Activated CD8-positive, alpha-beta memory T cell treated with anti-CD3 and anti-CD28 coated beads for 1 hour (primary cell): Measurements from ENCODE around the gene CABCOCO1.

ENCODE experiments used
- DNase-seq, 2 donors: peaks; one replicate each; pipeline ENCODE4 v3.0.0-alpha.2; 2020; ENCODE audit warnings: low read depth in 1 of 2; ENCODE audit errors: extremely low read depth in 1 of 2

CABCOCO1 gene

DNA sequence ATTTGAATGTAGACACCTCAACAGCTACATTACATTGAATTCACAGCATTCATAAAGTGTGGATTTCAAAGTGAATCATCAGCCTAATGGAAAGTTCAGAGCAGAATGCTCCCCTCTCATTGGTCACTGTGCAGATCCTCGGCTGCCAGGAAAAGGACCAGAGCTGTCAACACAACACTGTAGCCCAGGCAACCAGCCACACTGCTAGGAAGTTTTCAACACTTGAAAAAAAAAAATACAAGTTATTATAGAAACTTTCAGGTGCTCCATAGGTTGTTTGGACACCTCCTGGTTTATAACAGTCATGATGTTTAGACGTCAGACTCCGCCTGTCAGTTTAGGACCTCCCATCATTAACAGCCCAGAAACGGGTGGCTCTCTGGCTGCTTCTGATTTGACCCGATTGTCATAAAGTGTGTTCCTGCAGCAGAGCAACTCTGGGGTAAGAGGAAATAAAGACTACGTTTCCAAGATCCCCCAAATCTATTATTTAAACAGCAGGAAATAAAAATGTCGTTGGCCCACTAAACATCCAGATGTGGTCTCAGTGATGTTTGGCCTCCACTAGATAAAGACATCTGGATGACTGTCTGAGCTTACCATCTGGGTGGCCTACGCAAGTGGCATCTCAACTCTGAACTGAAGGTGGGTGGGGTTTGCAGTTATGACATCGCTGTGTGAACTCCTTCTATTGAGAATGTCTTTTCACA lies 117.4 kb downstream of the CABCOCO1 start:
- no peak for DNase-seq

DNA sequence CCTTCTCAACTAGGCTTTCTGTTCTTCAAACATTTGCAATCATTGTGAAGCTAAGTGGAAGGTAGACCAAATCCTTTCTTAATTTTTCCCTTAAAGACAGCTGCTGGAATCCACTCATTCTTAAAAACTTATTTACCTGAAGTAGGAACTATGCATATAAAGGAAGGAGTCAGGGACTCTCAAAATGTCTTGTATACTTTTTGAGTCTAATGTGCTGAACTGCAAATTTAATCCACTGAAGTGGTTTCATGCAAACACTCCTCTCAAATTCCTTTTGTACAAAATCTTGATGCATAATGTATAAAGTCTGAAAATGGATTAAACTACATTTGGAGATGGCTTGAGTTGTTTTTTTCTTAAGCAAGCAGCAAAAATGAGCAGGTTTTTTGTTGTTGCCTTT lies 118.0 kb downstream of the CABCOCO1 start:
- DNase-seq = no peak

DNA sequence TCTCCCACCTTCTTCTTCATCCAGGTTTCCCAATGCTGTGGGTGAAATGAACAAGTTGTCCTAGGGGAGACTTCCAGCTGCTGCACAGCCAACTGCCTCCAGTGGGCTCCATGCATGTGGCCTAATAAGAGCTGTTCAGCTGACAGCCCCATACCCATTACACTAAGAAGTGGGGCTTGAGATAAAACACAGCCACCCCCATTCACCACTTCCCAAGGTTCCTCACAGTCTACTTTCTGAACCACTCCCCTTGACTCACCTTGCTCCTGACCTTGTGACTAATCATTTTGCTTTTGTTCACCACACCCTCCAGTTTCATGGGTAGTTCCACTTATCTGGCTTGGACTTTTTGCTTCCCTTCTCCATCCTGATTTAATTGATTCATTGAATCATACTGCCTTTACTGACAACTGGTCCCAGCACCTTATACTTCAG lies 119.3 kb downstream of the CABCOCO1 start:
- no peak for DNase-seq

DNA sequence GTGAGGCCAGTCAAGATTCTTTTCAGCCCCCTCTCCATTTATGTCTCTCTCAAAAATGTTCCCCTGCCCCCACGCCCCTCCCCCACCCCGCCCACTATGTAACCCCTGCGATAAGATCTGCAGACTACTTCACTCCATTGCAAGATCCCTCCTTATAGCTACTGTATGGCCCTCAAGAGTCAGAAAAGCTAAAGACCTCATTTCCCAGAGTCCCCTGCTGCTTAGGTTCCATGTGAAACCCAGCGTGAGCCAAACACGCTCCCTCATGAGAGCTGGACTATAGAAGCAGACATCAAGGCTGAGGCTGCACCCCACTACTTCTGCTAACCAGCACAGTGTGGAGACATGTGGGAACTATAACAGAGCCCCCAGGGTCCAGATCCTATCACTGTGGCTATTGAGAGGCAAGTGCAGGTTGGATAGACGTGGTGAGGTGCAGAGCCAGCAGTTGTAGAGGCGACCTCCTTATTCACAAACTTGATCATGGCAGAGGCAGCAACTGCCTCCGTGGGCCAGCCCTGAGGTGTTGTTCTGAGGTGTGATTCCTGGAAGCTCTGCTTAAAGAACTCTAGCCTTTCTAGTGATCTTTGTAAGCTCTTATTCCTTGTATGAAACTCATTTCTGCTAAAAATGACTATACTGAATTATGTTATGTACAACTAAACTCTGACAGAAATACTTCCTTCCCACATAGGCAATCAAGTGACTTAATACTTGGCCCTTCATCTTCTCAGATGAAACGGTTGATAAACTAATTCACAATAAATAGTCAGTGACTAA lies 121.8 kb downstream of the CABCOCO1 start:
- DNase-seq = no peak

DNA sequence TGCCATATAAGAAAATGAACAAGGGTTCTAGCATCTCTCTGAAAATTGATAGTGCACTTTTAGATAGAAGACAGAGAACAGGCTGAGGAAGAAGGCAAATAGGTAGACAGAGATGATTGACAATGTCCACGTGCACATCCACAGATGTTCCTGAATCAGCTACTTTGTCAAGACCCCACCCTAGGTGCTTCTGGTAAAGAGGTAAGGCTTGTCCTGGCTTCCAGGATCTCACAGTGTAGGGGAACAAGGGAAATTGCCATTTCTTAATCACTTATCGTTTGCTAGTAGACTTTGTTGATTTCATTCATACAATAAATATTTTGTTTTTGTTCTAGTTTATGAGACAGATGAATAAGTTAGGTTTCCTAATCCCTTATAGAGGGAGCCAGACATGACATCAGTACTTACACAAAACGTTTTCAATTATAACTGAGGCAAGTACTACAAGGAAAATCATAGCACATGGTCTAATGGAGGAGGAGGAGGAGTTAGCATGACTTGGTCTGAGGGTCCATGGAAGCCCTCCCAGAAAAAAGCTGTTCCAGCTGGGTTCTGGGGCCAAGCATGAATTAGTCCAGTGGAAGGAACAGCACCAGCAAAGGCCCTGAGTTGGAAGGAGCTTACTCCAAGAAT lies 122.9 kb downstream of the CABCOCO1 start:
- DNase-seq = no peak

DNA sequence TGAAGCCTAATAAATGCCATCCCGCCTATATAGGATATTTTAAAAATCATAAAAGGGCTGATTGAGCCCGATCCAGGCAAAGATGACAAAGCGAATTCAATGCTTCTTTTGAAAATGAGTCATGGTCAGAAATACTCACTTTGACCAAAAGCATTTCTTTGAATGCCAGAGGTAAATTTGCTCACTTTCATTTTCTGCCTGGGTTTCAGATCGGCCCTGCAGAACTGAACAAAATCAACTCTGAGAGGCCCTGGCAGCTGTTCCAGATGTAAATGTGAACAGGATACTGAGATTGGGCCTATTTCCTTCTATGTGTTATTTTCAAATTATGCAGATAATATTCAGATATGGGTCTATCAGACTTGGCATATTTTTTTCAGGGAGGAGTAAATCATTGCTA lies 124.0 kb downstream of the CABCOCO1 start:
- DNase-seq = no peak

DNA sequence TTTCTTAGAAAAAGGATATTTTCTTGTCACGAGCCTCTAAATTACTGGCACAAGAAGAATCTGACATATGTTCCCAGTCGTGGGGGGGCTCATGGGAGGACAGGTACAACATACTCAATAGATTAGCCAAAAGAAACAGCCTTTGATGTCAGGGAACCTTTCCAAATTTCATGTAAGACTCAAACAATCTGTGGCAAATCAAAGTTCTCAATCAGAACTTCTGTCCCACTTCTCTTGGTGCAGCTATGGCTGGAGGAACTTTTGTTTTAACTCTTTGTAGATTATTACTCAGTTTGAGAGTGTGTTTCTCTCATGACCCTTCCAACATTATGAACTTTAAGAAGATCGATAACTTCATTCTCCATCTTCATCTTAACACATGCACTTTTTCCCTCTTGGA lies 124.4 kb downstream of the CABCOCO1 start:
- DNase-seq = no peak

DNA sequence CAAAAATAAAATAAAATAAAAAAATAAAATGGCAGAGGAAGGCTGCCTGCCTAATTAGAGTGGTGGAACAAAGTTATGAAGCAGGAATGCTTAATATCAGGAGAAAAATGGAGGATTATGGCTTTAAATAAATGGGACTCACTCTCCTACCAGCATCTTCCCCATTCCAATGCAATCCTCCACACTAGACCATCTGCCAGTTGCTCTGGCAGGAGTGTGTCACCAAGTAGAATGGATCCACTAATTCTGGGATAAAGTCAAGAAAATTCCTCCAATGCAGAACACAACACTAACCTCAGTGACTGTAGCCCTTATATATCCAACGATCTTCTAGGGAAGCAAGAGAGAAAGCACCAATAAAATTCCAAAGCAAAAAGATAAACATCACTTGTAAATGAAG lies 126.3 kb downstream of the CABCOCO1 start:
- no peak for DNase-seq

DNA sequence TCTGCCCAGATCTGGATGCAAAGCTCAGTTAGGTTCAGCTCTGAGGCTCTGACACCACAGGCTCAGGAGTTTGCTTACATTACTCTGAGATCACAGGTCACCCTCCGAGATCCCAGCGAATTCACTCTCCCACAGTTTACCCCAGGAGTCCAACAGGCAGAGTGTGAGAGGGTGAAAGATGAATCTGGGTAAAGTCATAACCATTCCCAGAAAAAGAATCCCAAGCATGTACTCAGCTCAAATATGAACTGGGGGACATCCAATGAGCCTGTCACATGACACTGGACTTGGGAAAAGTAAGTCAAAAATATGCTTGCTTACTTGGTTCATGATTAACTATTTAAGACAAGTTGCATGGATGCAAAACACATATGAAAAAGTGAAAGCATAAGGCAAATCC lies 128.5 kb downstream of the CABCOCO1 start:
- DNase-seq = no peak

DNA sequence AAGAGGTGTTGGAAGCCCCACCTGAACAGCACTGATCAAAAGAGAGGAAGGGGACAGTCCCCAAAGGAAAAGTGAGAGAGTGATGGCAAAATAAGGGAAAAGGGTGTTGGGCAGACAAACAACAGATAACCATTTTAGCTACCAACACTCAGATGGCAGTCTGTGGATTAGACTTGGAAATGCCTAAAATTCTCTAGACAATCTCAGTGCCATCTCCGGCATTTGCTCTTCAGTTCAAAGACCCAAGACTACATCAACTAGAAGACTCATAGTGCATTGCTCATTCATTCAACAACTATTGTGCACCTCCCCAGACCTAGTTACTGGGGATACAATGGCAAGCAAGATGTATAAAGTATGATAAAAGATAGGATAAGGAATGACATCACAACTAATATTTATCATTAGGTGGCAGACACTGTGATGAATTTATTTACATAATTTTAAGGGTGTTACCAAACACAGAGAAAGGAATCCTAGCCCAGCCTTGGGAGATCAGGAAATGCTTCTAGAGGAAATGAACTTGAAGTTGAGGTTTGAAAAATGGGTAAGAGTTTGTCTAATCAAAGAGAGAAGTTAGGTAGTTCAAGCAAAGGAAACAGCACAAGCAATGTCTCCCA lies 129.5 kb downstream of the CABCOCO1 start:
- DNase-seq = no peak

DNA sequence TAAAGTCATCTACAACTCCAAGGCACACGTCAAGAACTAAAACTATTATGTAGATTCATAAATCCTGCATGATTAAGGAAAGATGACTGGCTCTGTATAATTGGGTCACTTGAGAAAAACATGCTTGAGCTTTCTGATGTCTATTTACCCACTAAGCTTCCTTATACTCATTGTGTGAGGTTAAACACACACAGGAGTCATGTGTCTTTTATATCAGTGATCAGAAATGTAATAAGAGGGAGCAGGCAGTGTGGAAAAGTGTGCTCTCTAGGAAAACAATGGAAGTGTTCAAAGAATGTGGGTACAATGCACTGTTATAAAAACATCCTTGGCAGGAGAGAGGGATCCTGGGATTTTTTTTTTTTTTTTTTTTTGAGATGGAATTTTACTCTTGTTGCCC lies 130.2 kb downstream of the CABCOCO1 start:
- no peak for DNase-seq

DNA sequence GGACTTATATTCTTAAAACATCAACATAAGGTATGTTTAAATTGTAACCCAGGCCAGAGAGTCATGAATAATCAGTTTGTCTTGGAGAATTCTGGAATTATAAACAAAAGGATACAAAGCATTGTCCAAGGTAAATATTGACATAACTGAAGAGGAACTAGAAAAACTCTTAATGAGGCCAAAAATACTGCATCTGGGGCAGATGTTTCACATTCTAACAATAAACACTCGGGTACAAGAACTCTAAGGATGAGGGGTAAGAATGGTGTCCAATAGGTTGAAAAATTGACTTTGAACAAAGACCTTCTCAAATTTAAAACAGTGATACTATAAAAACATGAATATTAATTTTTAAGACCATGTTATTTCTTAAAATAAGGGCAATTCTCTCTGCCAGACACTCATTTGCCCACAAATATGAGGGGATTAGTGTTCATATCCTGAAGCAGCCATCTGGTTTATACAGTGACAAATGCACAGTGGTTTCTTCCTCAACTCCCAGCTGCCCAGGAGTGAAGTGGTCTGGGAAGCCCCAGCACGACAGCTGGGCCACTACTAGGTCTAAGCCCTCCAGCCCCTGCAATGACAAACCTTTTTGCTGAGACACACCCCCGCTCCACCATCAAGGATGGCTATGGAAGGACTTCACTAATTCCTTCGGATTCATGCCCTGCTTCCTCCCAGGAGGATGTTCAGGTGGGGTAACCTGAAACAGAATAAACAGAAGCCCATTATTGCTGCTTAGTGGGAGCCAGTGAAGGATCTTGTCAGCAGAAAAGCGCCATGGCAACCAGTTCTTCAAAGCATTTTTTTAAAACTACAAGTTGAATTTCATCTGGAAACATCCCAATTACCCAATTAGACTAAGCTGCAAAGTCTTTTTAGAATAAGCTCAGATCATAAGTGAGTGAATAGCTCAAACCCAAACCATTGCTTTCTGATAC lies 131.3 kb downstream of the CABCOCO1 start:
- DNase-seq = no peak

DNA sequence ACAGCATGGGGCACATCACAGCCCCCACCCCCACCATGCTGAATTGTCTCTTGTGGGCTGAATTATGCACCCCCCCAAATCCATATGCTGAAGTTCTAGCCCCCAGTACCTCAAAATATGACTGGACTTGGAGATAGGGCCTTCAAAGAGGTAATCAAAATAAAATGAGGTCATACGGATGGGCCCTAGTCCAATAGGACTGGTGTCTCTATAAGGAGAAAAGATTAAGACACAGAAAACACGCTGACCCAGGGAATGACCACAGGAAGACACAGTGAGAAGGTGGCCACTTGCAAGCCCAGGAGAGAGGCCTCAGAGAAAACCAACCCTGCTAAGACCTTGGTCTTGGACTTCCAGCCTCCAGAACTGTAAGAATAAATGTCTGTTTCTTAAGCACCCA lies 132.4 kb downstream of the CABCOCO1 start:
- DNase-seq = no peak

DNA sequence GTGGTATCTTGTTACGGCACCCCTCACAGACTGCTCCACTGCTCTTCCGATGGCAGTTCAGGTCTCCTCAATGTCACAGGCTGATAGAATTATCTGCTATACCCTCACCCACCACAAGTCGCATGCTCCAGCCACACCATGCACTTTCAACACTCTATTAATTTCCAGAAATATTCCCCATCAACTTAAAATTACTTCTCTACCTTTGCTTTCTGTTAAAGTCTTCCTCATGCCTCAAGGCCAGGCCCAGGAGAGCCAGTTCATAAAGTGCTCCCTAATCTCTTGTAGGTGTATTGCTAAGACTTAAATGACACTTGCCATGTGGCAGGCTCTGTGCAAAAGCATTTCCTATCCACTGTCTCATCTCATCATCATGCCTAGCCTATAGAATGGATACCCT lies 132.8 kb downstream of the CABCOCO1 start:
- no peak for DNase-seq

DNA sequence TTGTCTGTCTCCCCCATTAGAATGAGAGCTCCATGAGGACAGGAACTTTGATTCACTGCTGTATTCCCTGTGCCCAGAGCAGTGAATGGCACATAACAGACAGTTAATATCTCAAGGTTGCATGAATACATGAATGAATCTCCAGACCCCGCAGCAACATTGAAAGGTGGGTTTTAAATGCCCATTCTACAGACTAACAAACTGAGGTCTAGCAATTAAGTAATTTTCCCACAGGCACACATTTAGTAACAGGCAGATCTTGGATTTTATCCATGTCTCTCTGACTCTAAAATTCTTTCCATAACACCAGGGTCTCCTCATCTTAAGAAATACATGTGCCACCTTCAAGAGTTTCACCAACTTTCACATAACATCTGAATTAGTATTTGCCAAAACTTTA lies 134.1 kb downstream of the CABCOCO1 start:
- DNase-seq = no peak

DNA sequence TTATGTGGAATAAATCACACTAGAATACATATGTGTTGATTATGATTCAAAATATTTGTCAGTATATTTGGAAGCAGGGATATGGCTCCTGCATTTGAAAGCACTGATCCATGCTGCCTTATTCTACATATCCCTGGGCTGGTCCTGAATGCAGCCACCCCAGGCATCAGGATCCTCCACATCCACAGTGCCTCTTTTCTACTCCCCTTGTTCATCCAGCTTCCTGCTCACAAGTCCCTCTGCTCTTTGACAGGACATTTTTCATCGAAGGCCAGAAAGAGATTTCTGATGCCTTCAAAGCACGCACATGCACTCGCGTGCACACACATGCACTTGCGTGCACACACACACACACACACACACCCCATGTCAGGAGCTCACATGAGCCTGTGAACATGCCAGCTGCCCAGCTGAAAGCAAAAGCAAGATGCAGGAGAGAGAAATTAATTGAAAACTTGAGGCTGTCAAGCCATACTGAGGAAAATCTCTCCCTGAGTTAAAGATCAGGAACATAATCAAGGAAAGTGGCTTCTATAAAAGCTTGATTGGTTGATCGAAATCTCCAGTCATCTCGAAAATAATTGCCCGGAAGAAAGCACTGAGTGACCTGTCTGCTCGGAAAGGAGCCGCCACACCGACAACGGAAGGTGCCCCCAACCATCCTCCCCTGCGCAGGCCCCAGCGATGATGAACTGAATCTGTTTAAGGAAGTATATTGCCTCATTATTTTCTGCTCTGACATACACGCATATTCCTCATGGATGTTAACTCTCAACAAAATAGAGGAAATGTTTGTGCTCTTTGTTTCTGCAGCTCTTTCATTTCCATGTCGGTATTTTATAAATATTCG lies 134.8 kb downstream of the CABCOCO1 start:
- no peak for DNase-seq

DNA sequence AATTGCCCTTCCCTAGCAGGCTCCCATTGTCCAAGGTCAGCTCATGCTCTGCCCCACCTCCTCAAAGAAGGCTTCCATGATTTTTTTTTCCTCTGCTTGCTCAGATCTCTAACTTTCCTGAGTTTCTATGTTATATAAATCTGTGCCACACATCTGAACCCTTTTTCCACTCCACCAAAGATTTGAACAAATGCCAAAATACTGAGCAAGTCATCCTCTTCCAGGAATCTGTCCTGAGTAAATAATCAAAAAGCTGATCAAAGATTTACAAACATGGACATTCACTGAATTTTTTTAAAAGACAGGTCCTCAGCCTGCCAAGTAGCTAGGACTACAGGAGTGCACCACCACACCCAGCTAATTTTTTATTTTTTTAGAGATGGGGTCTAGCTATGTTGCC lies 136.0 kb downstream of the CABCOCO1 start:
- no peak for DNase-seq

DNA sequence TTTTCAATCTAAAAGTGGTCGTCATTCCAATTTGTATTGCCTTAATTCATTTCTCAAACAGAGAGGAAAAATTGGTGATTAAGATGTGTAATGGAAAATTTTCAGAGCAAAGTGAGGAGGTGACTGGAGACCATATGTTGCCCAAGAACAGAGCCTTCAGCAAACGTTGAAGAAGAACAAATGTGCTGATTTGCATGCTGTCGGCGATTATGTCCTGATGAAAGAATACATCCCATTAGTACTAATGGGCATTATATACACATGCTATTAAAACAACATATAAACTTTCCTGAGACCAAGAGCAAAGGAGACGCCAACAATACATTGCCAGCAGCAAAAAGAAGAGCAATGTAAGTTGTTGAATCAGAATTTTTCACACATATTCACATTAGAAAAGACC lies 138.8 kb downstream of the CABCOCO1 start:
- DNase-seq = no peak

DNA sequence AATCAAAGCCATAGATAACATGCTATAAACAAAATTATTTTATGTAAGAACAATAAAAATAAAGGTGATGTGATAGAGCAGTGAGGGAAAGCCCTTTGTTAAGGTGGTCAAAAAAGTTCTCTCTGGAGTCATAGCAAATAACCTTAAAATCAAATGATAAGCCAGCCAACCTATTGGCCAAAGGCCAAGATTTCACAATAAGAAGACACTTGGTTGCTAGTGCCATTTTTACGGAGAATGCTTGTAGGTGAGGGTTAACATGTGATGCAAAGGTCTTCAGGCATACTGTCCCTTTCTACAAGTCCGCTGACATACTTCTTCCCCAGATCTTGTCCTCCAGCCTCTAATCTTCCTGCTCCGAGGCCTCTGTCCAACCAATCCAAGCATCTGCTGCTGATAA lies 140.5 kb downstream of the CABCOCO1 start:
- DNase-seq = no peak

DNA sequence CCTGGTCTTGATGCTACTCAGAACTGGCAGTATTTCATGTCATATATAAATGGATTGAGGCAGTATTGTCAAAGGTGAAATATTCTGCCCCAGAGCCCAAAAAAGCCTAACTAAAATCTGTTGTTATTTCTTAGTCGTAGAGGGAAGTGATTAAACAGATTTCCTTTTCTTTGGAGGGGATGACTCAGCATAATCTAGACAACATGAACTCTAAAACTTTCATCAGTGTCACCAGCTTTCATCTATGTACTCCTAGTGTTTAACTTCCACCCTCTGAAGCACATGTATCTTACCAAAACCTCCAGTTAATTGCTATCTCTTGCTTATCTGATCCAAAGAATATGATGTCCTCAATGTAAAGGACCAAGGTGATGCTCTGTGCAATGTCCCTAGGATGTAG lies 141.7 kb downstream of the CABCOCO1 start:
- no peak for DNase-seq
